ENCODE measurements around the gene NEK6.

NEK6 gene

GRCh38 chr9:124370896-124371582, 113.3 kb downstream of the NEK6 start:
- Histone ChIP-seq H3K18ac (ENCODE audit: low read length) (no peak overlapping the region), H2AK5ac (ENCODE audit: low read depth, low read length) (no peak overlapping the region), H2AFZ (ENCODE audit: low read length) (no peak overlapping the region), H3K4me3 (ENCODE audit: low read length in 2 of 2) (no peak overlapping the region), H4K8ac (ENCODE audit: low read depth, low read length) (no peak overlapping the region), H2BK12ac (ENCODE audit: low read length) (no peak overlapping the region), H2BK5ac (ENCODE audit: low read length) (no peak overlapping the region), H3K4me1 (ENCODE audit: control insufficient read depth in 2 of 2, insufficient read depth in 1 of 2, low read depth in 1 of 2, low read length in 2 of 2) (peaks cover 1 to 2% of the 10 kb centered on the region in 2 donors), H2BK15ac (ENCODE audit: low read length) (no peak overlapping the region), H3K23ac (ENCODE audit: low read depth, low read length, poor library complexity) (no peak overlapping the region), H3K27ac (replicated peaks; ENCODE audit: low read length) (no peak overlapping the region), H3K14ac (ENCODE audit: low read length) (no peak overlapping the region), H3K27me3 (ENCODE audit: control insufficient read depth in 3 of 3, insufficient read depth in 3 of 3, low read depth in 1 of 3, low read length in 3 of 3) (no peaks in the 10 kb centered on the region), H3K9me3 (replicated peaks in 1 of 2; ENCODE audit: control insufficient read depth in 2 of 2, insufficient read depth in 1 of 2, low read depth in 1 of 2, low read length in 2 of 2) (peaks cover 0 to 9% of the 10 kb centered on the region in 2 donors), H3K4ac (ENCODE audit: low read length) (no peak overlapping the region), H3K79me1 (ENCODE audit: low read depth, low read length) (peaks cover 2% of the 10 kb centered on the region), H4K91ac (ENCODE audit: low read depth, low read length, poor library complexity) (no peak overlapping the region), H2BK120ac (ENCODE audit: low read depth, low read length) (no peak overlapping the region), H3K9ac (ENCODE audit: low read depth, low read length, poor library complexity) (no peak overlapping the region), H3K36me3 (replicated peaks in 1 of 2; ENCODE audit: control insufficient read depth in 2 of 2, insufficient read depth in 2 of 2, low read length in 2 of 2) (peaks cover 5 to 37% of the 10 kb centered on the region in 2 donors), H3K4me2 (ENCODE audit: insufficient read depth, low read length, poor library complexity, severe bottlenecking) (no peak overlapping the region)
- WGBS, 2 donors (ENCODE audit: extremely low coverage in 2 of 2, insufficient read length in 2 of 2, insufficient replicate concordance in 1 of 2): no CpG with 5 or more reads among the region's 9 CpGs
- DNase-seq (ENCODE audit: low spot score): no peak

GRCh38 chr9:124372038-124372437, 114.3 kb downstream of the NEK6 start:
- H3K14ac ChIP-seq (ENCODE audit: low read length): no peak overlapping the region
- H2BK15ac ChIP-seq (ENCODE audit: low read length): no peak overlapping the region
- no peaks in the 10 kb centered on the region for H3K27me3 ChIP-seq (ENCODE audit: control insufficient read depth in 3 of 3, insufficient read depth in 3 of 3, low read depth in 1 of 3, low read length in 3 of 3)
- peaks cover 0 to 9% of the 10 kb centered on the region in 2 donors for H3K9me3 ChIP-seq (replicated peaks in 1 of 2; ENCODE audit: control insufficient read depth in 2 of 2, insufficient read depth in 1 of 2, low read depth in 1 of 2, low read length in 2 of 2)
- H2BK12ac ChIP-seq (ENCODE audit: low read length): no peak overlapping the region
- H3K9ac ChIP-seq (ENCODE audit: low read depth, low read length, poor library complexity): no peak overlapping the region
- H3K4me3 ChIP-seq (ENCODE audit: low read length in 2 of 2): no peak overlapping the region
- H4K8ac ChIP-seq (ENCODE audit: low read depth, low read length): no peak overlapping the region
- H3K36me3 ChIP-seq (replicated peaks in 1 of 2; ENCODE audit: control insufficient read depth in 2 of 2, insufficient read depth in 2 of 2, low read length in 2 of 2): peaks cover 2 to 30% of the 10 kb centered on the region in 2 donors
- no peak overlapping the region for H2BK120ac ChIP-seq (ENCODE audit: low read depth, low read length)
- no peak overlapping the region for H2BK5ac ChIP-seq (ENCODE audit: low read length)
- H2AFZ ChIP-seq (ENCODE audit: low read length): no peak overlapping the region
- H3K4me1 ChIP-seq (ENCODE audit: control insufficient read depth in 2 of 2, insufficient read depth in 1 of 2, low read depth in 1 of 2, low read length in 2 of 2): peaks cover 2% of the 10 kb centered on the region in 2 donors
- H3K27ac ChIP-seq (replicated peaks; ENCODE audit: low read length): no peak overlapping the region
- DNase-seq (ENCODE audit: low spot score): no peak
- H3K4me2 ChIP-seq (ENCODE audit: insufficient read depth, low read length, poor library complexity, severe bottlenecking): no peak overlapping the region
- H3K23ac ChIP-seq (ENCODE audit: low read depth, low read length, poor library complexity): no peak overlapping the region
- H3K79me1 ChIP-seq (ENCODE audit: low read depth, low read length): peaks cover 2% of the 10 kb centered on the region
- no peak overlapping the region for H3K4ac ChIP-seq (ENCODE audit: low read length)
- H2AK5ac ChIP-seq (ENCODE audit: low read depth, low read length): no peak overlapping the region
- no peak overlapping the region for H3K18ac ChIP-seq (ENCODE audit: low read length)
- no peak overlapping the region for H4K91ac ChIP-seq (ENCODE audit: low read depth, low read length, poor library complexity)

- DNase-seq (ENCODE audit: low spot score): no peak
- Histone ChIP-seq H3K4ac (ENCODE audit: low read length) (no peak overlapping the region), H2AFZ (ENCODE audit: low read length) (no peak overlapping the region), H3K4me2 (ENCODE audit: insufficient read depth, low read length, poor library complexity, severe bottlenecking) (no peak overlapping the region), H3K18ac (ENCODE audit: low read length) (no peak overlapping the region), H3K14ac (ENCODE audit: low read length) (no peak overlapping the region), H2BK15ac (ENCODE audit: low read length) (no peak overlapping the region), H2AK5ac (ENCODE audit: low read depth, low read length) (no peak overlapping the region), H3K27ac (replicated peaks; ENCODE audit: low read length) (no peak overlapping the region), H2BK12ac (ENCODE audit: low read length) (no peak overlapping the region), H3K36me3 (replicated peaks in 1 of 2; ENCODE audit: control insufficient read depth in 2 of 2, insufficient read depth in 2 of 2, low read length in 2 of 2) (peaks cover 2 to 22% of the 10 kb centered on the region in 2 donors), H3K4me3 (ENCODE audit: low read length in 2 of 2) (no peak overlapping the region), H2BK120ac (ENCODE audit: low read depth, low read length) (no peak overlapping the region), H3K9me3 (replicated peaks in 1 of 2; ENCODE audit: control insufficient read depth in 2 of 2, insufficient read depth in 1 of 2, low read depth in 1 of 2, low read length in 2 of 2) (peaks cover 0 to 9% of the 10 kb centered on the region in 2 donors), H2BK5ac (ENCODE audit: low read length) (no peak overlapping the region), H3K79me1 (ENCODE audit: low read depth, low read length) (peaks cover 2% of the 10 kb centered on the region), H3K23ac (ENCODE audit: low read depth, low read length, poor library complexity) (no peak overlapping the region), H4K91ac (ENCODE audit: low read depth, low read length, poor library complexity) (no peak overlapping the region), H4K8ac (ENCODE audit: low read depth, low read length) (no peak overlapping the region), H3K9ac (ENCODE audit: low read depth, low read length, poor library complexity) (no peak overlapping the region), H3K4me1 (ENCODE audit: control insufficient read depth in 2 of 2, insufficient read depth in 1 of 2, low read depth in 1 of 2, low read length in 2 of 2) (peaks cover 2 to 3% of the 10 kb centered on the region in 2 donors), H3K27me3 (ENCODE audit: control insufficient read depth in 3 of 3, insufficient read depth in 3 of 3, low read depth in 1 of 3, low read length in 3 of 3) (no peaks in the 10 kb centered on the region)
- WGBS, 2 donors (ENCODE audit: extremely low coverage in 2 of 2, insufficient read length in 2 of 2, insufficient replicate concordance in 1 of 2): no CpG with 5 or more reads among the region's 4 CpGs
Observed at GRCh38 chr9:124373386-124373785, 115.6 kb downstream of the NEK6 start.

GRCh38 chr9:124373851-124374250, 116.1 kb downstream of the NEK6 start:
- Histone ChIP-seq H3K23ac (ENCODE audit: low read depth, low read length, poor library complexity) (no peak overlapping the region), H3K4me1 (ENCODE audit: control insufficient read depth in 2 of 2, insufficient read depth in 1 of 2, low read depth in 1 of 2, low read length in 2 of 2) (peaks cover 2 to 3% of the 10 kb centered on the region in 2 donors), H2BK5ac (ENCODE audit: low read length) (no peak overlapping the region), H3K36me3 (replicated peaks in 1 of 2; ENCODE audit: control insufficient read depth in 2 of 2, insufficient read depth in 2 of 2, low read length in 2 of 2) (peaks cover 2 to 22% of the 10 kb centered on the region in 2 donors), H3K4me2 (ENCODE audit: insufficient read depth, low read length, poor library complexity, severe bottlenecking) (no peak overlapping the region), H2AK5ac (ENCODE audit: low read depth, low read length) (no peak overlapping the region), H3K9me3 (replicated peaks in 1 of 2; ENCODE audit: control insufficient read depth in 2 of 2, insufficient read depth in 1 of 2, low read depth in 1 of 2, low read length in 2 of 2) (peaks cover 0 to 9% of the 10 kb centered on the region in 2 donors), H2BK12ac (ENCODE audit: low read length) (no peak overlapping the region), H3K27me3 (ENCODE audit: control insufficient read depth in 3 of 3, insufficient read depth in 3 of 3, low read depth in 1 of 3, low read length in 3 of 3) (no peaks in the 10 kb centered on the region), H3K4ac (ENCODE audit: low read length) (no peak overlapping the region), H3K9ac (ENCODE audit: low read depth, low read length, poor library complexity) (no peak overlapping the region), H4K8ac (ENCODE audit: low read depth, low read length) (no peak overlapping the region), H2AFZ (ENCODE audit: low read length) (no peak overlapping the region), H2BK120ac (ENCODE audit: low read depth, low read length) (no peak overlapping the region), H3K14ac (ENCODE audit: low read length) (no peak overlapping the region), H2BK15ac (ENCODE audit: low read length) (no peak overlapping the region), H3K27ac (replicated peaks; ENCODE audit: low read length) (no peak overlapping the region), H3K4me3 (ENCODE audit: low read length in 2 of 2) (no peak overlapping the region), H3K79me1 (ENCODE audit: low read depth, low read length) (peaks cover 2% of the 10 kb centered on the region), H4K91ac (ENCODE audit: low read depth, low read length, poor library complexity) (no peak overlapping the region), H3K18ac (ENCODE audit: low read length) (no peak overlapping the region)
- no CpG with 5 or more reads among the region's 1 CpG for WGBS, 2 donors (ENCODE audit: extremely low coverage in 2 of 2, insufficient read length in 2 of 2, insufficient replicate concordance in 1 of 2)
- no peak for DNase-seq (ENCODE audit: low spot score)

All from neuronal stem cell (in vitro differentiated cells).